ENCODE measurements around the gene GRIN2C. TPM values are rescaled to one million over a fixed set of nuclear protein-coding genes. Genes with fewer than 3 reads are reported as not detected.

Gene GRIN2C
- total RNA-seq, 3 donors from 2014 or later (not counting 1 experiment from before 2014, with no cell fraction given), result not detected

GRCh38 chr17:74832421-74832820 lies 27.3 kb downstream of the GRIN2C start:
- H3K4me1 ChIP-seq (ENCODE audit: control insufficient read depth, insufficient read depth, low read length), result peaks cover 19% of the 10 kb centered on the region
- H3K4me1 Mint-ChIP-seq, result peaks cover 0 to 10% of the 10 kb centered on the region in 2 donors
- no peaks in the 10 kb centered on the region for H3K27me3 ChIP-seq (ENCODE audit: control insufficient read depth, insufficient read depth, low read length)
- no peak overlapping the region for H3K27ac ChIP-seq (ENCODE audit: low read length)
- H3K27ac Mint-ChIP-seq, result no peak overlapping the region
- DNase-seq (no peak), ATAC-seq (no peak)
- intact Hi-C loops (cut with micrococcal nuclease), result no loop called here
- no peaks in the 10 kb centered on the region for H3K9me3 ChIP-seq (ENCODE audit: control insufficient read depth, insufficient read depth, low read length)
- H3K36me3 ChIP-seq (ENCODE audit: control insufficient read depth, insufficient read depth, low read length), result peaks cover 11% of the 10 kb centered on the region
- H3K36me3 Mint-ChIP-seq, result no peaks in the 10 kb centered on the region
- no peaks in the 10 kb centered on the region for H3K9me3 Mint-ChIP-seq
- H3K27me3 Mint-ChIP-seq (ENCODE audit: low read depth in 2 of 2), result no peaks in the 10 kb centered on the region
- H3K4me3 Mint-ChIP-seq, result no peak overlapping the region
- H3K4me3 ChIP-seq (ENCODE audit: low read length), result no peak overlapping the region
- 92% methylated on average over 9 of the region's 9 CpGs for WGBS (ENCODE audit: insufficient coverage)
- TF ChIP-seq CTCF (IDR thresholded peaks at IDR 0.05), result no peak

- H3K4me1 ChIP-seq (ENCODE audit: control insufficient read depth, insufficient read depth, low read length), result peaks cover 19% of the 10 kb centered on the region
- no peak for ATAC-seq
- no peaks in the 10 kb centered on the region for H3K9me3 ChIP-seq (ENCODE audit: control insufficient read depth, insufficient read depth, low read length)
- TF ChIP-seq CTCF (IDR thresholded peaks at IDR 0.05), result no peak
- Mint-ChIP-seq H3K27ac (no peak overlapping the region), H3K36me3 (no peaks in the 10 kb centered on the region), H3K4me3 (no peak overlapping the region), H3K27me3 (ENCODE audit: low read depth in 2 of 2) (no peaks in the 10 kb centered on the region), H3K9me3 (no peaks in the 10 kb centered on the region), H3K4me1 (peaks cover 0 to 10% of the 10 kb centered on the region in 2 donors)
- H3K27me3 ChIP-seq (ENCODE audit: control insufficient read depth, insufficient read depth, low read length), result no peaks in the 10 kb centered on the region
- no peak for DNase-seq
- H3K4me3 ChIP-seq (ENCODE audit: low read length), result no peak overlapping the region
- H3K27ac ChIP-seq (ENCODE audit: low read length), result no peak overlapping the region
- 91% methylated on average over 21 of the region's 22 CpGs for WGBS (ENCODE audit: insufficient coverage)
- H3K36me3 ChIP-seq (ENCODE audit: control insufficient read depth, insufficient read depth, low read length), result peaks cover 9% of the 10 kb centered on the region
- intact Hi-C loops (cut with micrococcal nuclease), result no loop called here
These were observed 28.1 kb downstream of the GRIN2C start for GRCh38 chr17:74831444-74832146.

- H3K27ac ChIP-seq (ENCODE audit: low read length), result no peak overlapping the region
- intact Hi-C loops (cut with micrococcal nuclease), result no loop called here
- no peak overlapping the region for H3K4me3 ChIP-seq (ENCODE audit: low read length)
- H3K4me1 Mint-ChIP-seq, result peaks cover 0 to 10% of the 10 kb centered on the region in 2 donors
- no peaks in the 10 kb centered on the region for H3K9me3 Mint-ChIP-seq
- H3K36me3 Mint-ChIP-seq, result no peaks in the 10 kb centered on the region
- H3K27me3 Mint-ChIP-seq (ENCODE audit: low read depth in 2 of 2), result no peaks in the 10 kb centered on the region
- peaks cover 12% of the 10 kb centered on the region for H3K36me3 ChIP-seq (ENCODE audit: control insufficient read depth, insufficient read depth, low read length)
- no peaks in the 10 kb centered on the region for H3K27me3 ChIP-seq (ENCODE audit: control insufficient read depth, insufficient read depth, low read length)
- no peak for TF ChIP-seq CTCF (IDR thresholded peaks at IDR 0.05)
- H3K4me1 ChIP-seq (ENCODE audit: control insufficient read depth, insufficient read depth, low read length), result peaks cover 19% of the 10 kb centered on the region
- H3K4me3 Mint-ChIP-seq, result no peak overlapping the region
- ATAC-seq (no peak), DNase-seq (no peak)
- H3K27ac Mint-ChIP-seq, result no peak overlapping the region
- WGBS (ENCODE audit: insufficient coverage), result 94% methylated on average over 19 of the region's 19 CpGs
- H3K9me3 ChIP-seq (ENCODE audit: control insufficient read depth, insufficient read depth, low read length), result no peaks in the 10 kb centered on the region
These were observed 28.8 kb downstream of the GRIN2C start for GRCh38 chr17:74830861-74831260.

GRCh38 chr17:74827800-74828199 lies 31.9 kb downstream of the GRIN2C start:
- TF ChIP-seq CTCF (IDR thresholded peaks at IDR 0.05), result no peak
- Mint-ChIP-seq H3K27me3 (ENCODE audit: low read depth in 2 of 2) (no peaks in the 10 kb centered on the region), H3K9me3 (no peaks in the 10 kb centered on the region), H3K4me3 (no peak overlapping the region), H3K4me1 (peaks cover 0 to 4% of the 10 kb centered on the region in 2 donors), H3K36me3 (no peaks in the 10 kb centered on the region), H3K27ac (no peak overlapping the region)
- no peak for ATAC-seq
- no peak for DNase-seq
- Histone ChIP-seq H3K27ac (ENCODE audit: low read length) (no peak overlapping the region), H3K9me3 (ENCODE audit: control insufficient read depth, insufficient read depth, low read length) (no peaks in the 10 kb centered on the region), H3K36me3 (ENCODE audit: control insufficient read depth, insufficient read depth, low read length) (peaks cover 24% of the 10 kb centered on the region), H3K4me3 (ENCODE audit: low read length) (no peak overlapping the region), H3K4me1 (ENCODE audit: control insufficient read depth, insufficient read depth, low read length) (peaks cover 2% of the 10 kb centered on the region), H3K27me3 (ENCODE audit: control insufficient read depth, insufficient read depth, low read length) (no peaks in the 10 kb centered on the region)
- intact Hi-C loops (cut with micrococcal nuclease), result no loop called here
- WGBS (ENCODE audit: insufficient coverage), result 97% methylated on average over 11 of the region's 11 CpGs

Data from natural killer cell (primary cell).